GM21723 (cell line): ENCODE measurements around the gene RAD50.
"Not testable (repeated sequence)": the region's sequence is repeated elsewhere in the genome, so short reads cannot be mapped to it uniquely, and the experiment has no call there.

Experiments used
- ATAC-seq: cut with Tn5 transposase; IDR thresholded peaks from one replicate; pipeline ENCODE4 v1.9.1; 2021; ENCODE audit warnings: mild to moderate bottlenecking, moderate library complexity; ENCODE audit not compliant: unreplicated experiment

Gene RAD50

DNA sequence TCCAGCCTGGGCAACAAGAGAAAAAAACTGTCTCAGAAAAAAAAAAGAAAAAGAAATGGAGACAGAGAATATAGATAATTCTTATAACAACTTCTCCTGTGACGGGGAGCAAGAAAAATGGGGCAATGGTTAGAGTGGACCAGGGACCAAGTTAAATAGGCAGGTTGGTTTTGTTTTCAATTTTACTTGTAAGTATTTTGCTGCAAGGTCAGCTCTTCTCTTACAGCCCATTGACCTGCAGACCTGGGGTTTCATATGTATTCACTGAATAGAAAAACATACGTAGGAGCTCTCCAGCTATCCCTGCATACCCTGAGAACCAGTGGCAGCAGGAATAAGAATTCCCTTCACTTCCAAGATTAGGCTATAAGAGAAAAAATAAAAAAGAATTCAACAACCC lies 72.0 kb downstream of the RAD50 start:
- no peak for ATAC-seq

DNA sequence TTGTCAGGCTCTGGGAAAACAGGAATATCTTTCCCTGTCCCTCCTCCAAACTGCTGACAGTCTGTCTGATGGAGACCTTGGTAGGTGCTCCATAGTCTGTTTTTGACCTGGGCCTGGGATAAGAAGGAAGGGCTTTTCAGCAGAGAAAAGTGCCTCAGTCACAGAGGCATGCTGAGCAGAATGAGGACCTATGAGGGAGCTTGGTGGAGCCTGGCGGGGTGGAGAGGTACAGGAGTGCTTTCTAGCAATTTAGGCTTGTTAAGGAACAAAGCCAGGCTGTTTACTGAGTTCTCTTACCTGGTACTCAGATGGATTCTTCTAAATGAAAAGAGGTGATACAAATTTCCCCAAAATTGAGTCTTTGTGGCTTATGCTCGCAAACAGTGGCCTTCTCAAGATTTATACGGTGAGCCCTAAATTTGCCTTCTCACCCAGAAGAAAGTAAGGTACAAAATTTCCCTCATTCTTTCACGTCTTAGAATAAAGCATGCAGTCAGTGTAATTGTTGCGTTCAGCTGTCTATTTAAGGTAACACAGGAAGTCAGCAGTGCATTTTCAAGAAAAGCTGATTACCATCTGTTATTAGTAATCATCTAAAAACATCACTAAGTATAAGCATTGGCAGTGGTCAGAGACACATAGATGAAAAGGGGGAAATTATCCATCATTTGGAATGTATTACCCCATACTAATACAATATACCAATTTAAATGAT lies 72.6 kb downstream of the RAD50 start:
- peak; percentile 78 for ATAC-seq

DNA sequence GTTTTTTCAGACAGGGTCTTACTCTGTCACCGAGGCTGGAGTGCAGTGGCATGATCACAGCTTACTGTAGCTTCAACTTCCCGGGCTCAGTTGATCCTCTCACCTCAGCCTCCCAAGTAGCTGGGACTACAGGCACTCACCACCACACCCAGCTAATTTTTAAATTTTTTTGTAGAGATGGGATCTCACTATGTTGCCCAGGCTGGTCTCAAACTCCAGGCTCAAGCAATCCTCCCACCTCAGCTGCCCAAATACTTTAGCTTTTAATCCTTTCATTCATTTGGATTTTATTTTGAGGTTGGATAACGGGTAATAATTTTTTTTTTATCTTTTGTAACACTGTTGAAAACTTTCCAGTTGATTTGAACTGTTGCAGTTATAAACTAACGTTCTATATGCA lies 76.8 kb downstream of the RAD50 start:
- ATAC-seq, result not testable (repeated sequence)

DNA sequence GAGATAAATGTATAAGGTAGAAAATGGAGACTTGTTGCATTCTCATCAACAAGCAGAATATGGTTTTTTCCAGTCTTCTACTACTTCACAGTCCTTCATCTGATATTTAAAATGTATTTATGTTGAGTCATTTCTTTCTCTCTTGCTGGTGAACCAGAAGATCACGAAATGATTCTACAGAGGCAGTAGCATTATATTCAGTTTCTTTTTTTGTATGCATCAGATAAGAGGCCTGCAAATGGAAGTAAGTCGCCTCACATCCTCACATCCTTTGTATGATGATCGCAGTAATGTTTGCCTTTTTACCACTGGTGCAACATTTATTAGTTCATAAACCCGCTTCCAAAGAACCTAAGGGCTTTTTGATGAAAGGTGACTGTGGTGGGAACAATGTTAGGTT lies 79.1 kb downstream of the RAD50 start:
- peak; percentile 50 for ATAC-seq

DNA sequence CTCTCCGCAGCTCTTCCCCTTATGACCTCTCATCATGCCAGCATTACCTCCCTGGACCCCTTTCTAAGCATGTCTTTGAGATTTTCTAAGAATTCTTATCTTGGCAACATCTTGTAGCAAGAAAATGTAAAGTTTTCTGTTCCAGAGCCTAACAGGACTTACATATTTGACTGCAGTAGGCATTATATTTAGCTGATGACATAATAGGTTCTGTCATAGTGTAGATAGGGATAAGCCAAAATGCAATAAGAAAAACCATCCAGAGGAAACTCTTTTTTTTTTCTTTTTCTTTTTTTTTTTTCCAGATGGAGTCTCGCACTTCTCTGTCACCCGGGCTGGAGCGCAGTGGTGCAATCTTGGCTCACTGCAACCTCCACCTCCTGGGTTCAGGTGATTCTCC lies 80.5 kb downstream of the RAD50 start:
- ATAC-seq, result no peak

DNA sequence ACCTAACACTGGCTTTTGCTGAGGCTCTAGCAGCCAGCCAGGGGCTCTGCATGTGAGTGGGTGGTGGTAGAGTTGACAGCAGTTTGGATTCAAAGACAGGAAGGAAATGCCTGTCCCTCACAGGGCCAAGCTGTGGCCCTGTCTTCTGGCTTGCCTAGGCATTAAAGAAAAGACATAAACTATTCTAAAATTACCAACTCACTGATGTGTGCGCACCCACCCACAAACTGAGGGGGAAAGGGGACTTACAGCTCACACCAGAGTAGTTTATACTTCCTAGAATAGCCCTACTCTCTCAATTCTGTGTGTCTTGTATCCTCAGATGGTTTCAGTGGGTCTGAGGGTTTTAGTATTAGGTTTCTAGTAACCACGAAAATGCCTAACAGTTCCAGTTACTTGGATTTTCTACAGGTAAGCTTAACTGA lies 82.9 kb downstream of the RAD50 start:
- peak; percentile 66 for ATAC-seq

DNA sequence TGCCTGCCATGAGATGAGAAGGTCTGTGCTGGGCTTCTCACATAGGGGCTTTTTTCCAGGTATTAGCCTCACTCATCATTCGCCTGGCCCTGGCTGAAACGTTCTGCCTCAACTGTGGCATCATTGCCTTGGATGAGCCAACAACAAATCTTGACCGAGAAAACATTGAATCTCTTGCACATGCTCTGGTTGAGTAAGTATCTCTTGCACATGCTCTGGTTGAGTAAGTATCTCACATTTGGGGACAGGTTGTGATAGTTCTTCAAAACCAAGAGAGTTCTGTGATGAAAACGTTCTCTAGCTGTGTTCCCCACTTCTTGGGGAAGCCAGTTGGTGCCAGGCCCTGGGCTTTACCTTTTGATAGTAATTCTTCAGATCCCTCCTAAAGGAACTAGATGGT lies 83.8 kb downstream of the RAD50 start:
- peak; percentile 23 for ATAC-seq

DNA sequence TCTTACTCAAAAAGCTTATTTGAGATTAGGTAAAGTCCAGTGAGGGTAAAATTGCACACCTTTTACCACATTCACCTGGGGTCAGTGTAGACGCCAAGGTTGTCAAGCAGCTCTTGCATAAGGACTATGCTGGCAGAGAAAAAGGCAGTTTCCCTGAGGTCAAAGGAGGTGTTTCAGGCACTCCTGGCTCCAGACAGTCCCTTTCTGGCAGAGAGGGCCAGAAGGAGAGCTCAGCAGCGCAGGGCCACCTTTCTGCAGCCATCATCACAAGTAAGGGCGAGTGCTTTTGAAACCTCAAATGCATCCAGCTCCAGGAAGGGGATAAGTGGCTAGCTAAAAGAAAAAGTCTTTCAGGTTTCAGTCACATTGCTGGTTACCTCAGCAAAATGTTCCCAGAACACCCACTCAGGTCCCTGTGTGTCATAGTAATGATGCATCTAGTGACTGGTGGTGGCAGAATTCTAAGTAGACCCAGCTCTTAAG lies 84.5 kb downstream of the RAD50 start:
- peak; percentile 44 for ATAC-seq

DNA sequence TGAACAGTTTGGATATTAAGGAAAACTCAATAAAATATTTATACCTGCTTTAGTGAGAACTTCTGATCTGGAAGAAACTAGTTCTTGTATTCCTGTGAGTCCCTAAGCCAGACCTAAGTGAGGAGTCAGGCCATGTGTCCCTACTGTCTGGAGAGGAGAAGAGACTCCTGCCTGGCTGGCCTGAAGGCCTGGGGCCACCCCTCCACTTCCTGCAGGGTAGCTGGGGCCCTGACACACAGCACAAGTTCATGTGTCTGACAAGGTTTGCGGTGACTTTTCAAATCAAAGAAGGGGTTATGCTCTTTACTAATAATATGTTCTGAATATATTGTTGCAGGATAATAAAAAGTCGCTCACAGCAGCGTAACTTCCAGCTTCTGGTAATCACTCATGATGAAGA lies 85.1 kb downstream of the RAD50 start:
- no peak for ATAC-seq

DNA sequence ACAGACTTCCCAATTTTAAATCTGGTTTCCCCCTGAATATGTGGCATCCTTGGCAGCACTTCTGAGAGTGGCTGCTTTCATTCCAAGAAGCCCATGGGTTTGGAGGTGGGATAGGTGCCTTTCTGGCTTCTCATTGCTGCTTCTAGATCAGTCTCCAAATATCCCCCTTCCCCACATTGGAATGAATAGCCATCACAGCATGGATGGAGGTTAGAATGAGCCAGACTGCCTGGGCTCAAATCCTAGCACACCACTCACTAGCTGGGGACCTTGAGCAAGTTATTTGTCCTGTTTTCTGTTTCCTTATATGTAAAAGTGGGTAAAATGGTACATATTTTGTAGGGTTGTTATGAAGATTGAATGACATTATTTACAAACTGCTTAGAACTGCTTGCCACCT lies 87.4 kb downstream of the RAD50 start:
- ATAC-seq, result no peak

DNA sequence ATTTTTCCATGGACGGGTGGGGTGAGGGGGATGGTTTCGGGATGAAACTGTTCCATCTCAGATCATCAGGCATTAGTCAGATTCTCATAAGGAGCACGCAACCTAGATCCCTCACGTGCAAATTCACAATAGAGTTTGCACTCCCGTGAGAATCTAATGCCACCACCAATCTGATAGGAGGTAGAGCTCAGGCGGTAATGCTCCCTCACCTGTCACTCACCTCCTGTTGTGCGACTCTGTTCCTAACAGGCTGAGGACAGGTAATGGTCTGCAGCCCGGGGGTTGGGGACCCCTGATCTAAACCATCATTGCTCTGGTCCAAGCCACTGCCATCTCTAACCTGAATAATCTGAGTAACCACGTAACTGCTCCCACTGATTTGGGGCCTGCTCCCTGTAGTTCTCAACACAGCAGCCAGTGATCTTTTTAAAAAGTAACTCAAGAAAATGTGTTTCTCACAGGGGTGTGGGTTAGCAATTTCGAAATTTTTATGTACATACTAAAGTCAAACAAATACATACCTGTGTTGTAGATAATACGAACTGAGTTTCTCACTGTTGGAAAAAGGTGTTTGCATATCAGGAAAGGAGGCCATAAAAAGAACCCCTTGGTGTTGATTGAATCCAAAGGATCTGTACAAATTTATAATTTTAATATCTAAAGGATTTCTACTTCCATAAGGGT lies 89.9 kb downstream of the RAD50 start:
- ATAC-seq, result no peak

DNA sequence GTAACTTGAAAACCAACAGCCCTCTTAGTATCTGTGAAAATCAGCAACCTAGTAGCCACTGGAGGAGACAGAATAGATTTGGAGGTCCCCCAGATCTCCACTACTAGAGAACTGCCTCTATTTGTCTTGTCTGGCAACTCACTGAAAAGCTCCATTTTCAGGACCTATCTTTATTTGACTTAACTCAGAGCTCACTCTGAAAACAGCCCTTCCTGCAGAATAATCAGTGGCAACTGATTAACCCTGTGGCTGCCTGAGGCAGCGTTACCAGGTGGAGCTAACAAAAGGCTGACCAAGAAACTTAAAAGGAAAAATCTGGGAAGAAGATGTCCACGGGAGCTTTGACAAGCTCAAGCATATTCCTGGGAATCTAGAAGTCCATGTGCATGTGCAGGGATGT lies 90.7 kb downstream of the RAD50 start:
- no peak for ATAC-seq

DNA sequence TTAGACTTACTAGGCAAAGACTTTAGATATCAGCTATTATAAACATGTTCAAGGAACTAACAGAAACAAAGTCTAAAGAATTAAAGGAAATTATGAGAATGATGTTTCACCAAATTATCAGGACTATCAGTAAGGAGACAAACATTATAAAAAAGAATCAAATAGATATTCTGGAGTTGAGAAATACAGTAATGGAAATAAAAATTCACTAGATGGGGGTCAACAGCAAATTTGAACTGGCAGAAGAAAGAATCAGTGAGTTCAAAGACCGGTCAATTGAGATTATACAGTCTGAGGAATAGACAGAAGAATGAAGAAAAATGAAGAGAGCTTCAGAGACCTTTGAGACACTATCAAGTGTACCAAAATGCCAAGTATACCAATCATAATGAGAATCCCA lies 91.6 kb downstream of the RAD50 start:
- ATAC-seq, result no peak

DNA sequence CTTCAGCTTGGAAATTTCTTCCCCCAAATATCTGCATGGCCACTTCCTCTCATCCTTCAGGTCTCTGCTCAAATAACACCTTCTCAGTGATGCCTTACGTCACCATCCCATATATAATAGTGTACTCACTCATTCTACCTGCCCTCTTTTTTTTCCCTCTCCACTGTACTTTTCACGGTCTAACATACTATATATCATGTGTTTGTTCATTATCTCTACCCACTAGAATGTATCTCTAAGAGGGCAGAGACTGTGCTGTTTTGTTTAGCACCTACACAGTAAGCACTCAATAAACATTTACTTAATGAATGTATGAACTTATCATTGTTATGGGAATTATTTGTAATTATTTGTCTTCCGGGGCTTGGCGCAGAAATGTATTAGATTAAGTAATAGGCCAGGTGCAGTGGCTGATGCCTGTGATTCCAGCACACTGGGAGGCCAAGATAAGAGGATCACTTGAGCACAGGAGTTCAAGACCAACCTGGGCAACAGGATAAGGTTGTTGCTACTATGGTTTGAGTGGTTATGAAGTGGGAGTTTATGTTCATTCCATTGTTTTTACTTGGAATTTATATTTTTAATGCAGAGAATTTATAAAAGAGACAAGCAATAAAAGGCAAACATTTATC lies 95.2 kb downstream of the RAD50 start:
- ATAC-seq, result no peak

DNA sequence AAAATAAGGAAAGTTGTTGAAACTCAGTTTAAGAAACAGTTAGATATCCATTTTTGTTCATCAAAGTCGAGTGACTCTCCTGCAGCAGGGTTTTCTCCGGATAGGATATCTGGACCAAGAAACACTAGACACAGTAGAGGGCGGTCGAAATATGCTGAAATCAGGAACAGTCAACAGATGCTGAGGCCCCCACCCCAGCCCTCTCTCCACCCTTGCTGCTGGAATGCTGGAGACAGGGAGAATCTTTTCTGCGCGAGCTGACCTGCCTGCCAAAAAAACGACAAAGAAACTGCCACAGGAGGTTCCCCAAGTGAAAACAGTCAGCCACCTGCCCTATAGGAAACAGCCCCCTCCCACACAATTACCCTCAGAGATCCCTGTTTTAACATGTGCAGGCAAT lies 96.9 kb downstream of the RAD50 start:
- no peak for ATAC-seq

DNA sequence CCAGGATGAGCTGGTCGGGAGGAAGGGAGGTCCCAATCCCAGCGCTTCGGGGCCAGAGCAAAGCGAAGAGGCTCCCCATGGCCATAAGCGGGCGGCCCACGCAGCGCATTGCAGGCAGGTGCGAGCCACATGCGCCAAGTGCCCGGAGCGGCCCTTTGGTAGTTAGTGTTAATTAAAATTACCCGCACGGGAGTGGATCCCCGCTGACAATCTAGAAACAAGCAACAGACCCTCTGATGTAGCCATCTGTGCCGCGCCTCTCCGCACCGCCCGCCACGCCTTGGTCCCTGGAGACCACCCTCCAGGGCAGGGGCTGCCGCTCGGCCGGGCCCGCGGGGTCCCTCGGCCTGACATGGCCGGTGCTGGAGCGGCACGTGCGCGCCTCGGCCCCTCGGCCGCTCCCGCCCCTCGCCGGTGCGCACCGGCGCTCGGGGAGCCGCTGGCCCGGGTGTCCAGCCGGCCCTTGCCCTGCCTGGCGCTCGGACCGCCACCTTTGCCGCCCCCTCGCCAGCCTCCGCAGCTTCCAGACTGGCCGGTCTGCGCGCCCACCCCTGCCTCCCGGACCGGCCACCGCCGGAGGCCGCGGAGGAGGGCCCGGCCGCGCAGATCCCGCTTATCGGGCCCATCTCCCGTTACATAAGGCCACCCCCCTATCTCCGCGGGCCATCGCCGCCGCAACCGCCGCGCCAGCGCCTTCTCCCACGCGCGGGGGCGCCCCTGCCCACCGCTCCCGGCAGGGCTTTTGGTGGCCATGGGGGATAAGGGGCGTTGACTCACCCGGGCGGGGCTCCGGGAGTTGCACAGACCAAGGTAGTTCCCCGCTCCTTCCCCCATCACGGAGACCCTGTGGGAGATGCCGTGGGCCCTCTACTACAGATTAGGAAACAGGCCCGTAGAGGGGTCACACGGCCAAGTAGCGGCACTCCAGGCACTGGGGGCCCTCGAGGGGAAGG lies 99.3 kb downstream of the RAD50 start:
- peak; percentile 32 for ATAC-seq

DNA sequence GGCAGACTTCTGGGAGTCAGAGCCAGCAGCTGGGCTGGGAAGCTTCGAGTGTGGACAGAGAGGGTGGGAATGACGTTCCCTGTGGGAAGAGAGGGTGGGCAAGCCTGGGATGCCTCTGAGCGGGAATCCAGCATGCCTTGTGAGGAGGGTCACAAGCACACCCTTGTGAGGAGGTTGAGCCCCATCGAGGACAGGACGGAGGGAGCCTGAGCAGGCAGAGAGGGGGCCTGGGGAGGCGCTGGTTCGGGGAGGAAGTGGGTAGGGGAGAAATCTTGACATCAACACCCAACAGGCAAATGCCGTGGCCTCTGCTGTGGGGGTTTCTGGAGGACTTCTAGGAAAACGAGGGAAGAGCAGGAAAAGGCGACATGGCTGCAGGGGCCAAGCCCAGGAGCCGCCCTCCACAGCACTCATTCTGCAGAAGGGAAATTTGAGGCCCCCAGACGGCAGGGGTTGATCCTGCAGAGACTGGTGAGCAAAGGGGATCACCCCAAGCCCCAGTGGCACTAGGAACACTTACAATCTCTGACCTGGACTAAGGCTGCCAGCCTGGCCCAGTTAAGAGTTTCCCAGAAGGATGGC lies 100.1 kb downstream of the RAD50 start:
- ATAC-seq, result no peak

DNA sequence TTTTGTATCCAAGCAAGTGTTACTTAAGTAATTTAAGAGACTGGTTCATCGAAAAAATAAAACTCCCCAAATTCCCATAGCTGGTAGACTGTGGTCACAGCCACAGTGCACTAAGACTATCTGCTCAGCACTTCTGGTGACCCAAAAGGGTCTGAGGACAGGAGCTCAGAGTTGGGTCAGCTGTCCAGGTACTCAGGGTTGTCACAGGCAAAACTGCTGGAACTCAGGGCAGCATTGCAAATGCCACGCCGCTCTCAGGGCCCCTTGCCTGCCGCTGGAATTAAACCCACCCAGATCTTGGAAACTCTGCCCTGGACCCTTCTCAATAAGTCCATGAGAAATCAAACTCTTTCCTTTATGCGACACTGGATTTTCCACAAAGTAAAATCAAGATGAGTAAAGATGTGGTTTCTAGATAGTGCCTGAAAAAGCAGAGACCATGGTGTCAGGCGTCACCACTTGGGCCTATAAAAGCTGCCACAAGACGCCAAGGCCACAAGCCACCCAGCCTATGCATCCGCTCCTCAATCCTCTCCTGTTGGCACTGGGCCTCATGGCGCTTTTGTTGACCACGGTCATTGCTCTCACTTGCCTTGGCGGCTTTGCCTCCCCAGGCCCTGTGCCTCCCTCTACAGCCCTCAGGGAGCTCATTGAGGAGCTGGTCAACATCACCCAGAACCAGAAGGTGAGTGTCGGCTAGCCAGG lies 101.1 kb downstream of the RAD50 start, which contains the start of gene IL13:
IL13 (plus strand) TSS at position 498 of the 705 bp plus-strand sequence; CDS start at position 512, 14 bp downstream.
- no peak for ATAC-seq

DNA sequence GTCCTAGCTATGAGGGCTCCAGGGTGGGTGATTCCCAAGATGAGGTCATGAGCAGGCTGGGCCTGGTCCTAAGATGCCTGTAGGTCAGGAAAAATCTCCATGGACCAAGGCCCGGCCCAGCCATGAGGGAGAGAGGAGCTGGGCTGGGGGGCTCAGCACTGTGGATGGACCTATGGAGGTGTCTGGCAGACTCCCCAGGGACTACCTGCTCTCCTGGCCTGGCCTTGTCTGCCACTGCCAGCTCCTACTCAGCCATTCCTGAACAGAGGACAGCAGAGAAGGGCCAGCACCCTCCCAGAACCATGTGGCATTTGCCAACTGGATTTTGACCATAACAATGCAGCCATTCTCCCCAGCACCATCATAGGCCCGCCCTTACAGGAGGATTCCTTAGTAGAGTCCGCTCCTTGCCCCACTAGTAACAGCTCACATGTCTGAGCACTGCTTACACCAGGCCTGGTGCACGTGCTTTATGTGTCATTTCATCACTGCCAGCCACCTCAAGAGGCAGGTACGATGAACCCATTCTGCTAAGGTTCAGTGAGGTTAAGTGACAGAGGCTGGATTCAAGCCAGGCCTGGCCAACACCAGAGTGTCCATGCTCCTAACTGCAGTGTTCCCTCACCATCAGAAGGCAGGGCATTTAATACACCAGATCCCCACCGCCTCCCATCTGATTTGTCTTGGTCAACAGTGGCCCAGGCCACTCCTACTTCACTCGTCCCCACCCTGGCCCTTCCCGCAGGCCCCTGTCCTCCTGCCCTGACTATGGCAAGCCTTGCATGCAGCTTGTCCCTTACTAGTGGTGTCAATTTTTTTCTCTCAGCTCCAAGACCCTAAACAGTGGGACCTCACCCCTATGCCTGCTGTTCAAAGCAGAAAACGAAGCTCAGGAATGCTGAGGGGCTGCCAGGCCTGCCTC lies 101.9 kb downstream of the RAD50 start:
- no peak for ATAC-seq
